Hepatic stellate cell (primary cell): ENCODE results near the gene ADCY9.

Source experiments
- DNase-seq: peaks from one replicate; pipeline ENCODE4 v3.0.0; 2011; ENCODE audit warnings: low spot score

The ADCY9 gene

DNA sequence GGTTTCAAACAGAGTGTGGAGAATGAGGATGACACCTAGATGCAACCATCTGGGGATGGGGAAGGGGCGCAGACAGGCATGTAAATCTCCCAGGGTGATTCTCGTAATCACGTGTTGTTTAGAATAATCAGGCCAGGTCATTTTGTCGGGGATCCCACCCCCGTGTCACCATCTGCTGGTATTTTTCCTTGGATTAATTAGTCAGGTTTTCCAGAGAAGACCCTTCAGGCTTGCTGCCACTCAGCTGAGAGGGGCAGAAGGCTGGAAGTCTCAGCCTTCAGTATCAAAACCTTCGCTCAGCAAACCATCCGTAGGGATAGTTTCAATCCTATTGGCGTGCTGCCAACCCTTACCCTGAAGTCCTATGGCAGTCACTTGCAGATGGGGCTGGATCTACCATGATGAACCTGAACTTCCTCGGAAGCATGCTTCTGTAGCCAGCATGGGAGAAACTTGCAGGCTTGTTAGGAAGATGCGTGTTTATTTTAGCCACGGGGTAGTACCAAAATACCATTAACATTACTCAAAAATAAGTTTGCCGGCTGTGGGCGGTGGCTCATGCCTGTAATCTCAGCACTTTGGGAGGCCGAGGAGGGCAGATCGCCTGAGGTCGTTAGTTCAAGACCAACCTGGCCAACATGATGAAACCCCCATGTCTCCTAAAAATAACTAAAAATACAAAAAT is 7.5 kb upstream of the ADCY9 start:
- peak; percentile 76 for DNase-seq

DNA sequence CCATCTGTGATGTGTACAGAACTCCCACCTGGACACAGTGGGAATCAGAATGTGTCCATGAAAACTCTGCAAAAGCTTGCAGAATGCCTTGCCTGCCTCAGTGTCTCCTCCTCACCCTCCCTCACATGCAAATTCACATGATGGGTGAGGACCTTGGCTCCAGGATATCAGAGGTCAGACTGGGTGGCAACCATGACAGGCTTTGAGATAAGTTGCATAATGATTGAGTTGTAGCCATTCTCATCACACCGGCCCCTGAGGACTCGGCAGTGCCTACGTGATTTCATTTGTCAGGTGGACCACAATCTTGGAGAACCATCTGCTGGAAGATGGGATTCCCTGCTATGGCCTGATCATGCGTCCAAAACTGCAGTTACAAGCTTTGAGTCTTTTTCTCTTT is 3.9 kb upstream of the ADCY9 start:
- DNase-seq, result no peak

DNA sequence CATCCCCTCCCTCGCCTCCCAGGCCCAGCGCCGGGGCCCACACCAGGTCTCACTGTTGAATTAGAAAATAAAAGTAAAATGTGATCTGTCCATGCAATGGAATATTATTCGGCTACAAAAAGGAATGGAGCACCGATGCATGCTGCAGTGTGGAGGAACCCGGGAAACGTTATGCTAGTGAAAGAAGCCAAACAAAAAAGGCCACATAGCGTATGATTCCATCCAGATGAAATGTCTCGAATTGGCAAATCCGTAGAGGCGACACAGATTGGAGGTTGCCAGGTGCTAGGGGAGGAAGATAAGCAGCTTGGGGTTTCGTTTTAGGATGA is 972 bp upstream of the ADCY9 start:
- no peak for DNase-seq

DNA sequence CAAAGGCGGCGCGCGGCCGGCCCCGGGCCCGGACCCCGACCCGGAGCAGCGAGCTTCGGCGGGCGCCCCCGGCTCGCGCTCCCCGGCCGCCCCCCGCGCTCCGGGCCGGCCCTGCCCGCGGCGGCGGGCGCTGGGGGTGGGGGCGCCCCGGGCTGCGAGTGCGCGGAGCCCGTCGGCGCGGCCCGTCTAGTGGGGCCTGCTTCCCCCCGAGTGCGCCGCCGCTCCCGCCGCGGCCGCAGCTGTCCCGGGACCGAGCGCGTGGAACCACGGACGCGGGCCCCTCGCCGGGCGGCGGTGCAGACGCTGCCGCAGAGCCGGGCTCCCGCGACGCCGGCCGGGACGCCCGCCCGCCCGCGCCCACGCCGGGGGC is 308 bp downstream of the ADCY9 start:
- DNase-seq, result no peak

DNA sequence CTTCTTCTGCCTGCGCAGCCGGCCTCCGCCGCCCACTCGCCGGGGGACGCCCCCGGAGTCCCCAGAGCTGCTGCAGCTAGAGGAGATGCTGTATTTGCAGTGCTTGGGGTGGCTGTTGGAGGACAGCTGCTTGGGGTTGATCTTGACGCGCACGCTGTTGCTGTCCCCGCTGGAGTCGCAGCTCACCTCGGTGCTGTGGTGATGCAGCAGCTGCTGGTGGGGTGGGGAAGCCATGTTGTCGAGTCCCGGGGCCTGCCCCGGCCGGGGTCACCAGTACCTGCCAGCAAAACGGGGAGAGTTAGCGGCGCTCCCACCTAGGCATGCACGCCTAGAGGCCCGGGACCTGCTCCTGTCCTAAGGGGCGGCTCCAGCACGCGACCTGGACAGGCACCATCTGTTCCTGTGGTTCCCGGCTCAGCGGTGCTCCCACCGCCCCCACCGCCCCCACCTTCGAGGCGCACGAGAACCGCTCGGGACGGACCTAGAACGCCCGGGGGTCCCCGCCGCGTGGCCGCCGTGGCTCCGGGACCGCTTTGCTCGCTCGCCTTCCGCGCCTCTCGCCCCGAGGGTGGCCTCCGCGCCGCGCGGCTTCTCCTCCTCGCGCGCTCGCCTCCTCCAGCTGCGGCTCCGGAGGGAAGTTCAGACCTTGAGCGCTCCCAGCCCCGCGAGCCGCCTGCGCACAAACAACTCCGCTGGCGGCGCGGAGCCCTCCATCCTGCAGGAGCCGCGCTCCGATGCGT is 863 bp downstream of the ADCY9 start:
- peak; percentile 86 for DNase-seq

DNA sequence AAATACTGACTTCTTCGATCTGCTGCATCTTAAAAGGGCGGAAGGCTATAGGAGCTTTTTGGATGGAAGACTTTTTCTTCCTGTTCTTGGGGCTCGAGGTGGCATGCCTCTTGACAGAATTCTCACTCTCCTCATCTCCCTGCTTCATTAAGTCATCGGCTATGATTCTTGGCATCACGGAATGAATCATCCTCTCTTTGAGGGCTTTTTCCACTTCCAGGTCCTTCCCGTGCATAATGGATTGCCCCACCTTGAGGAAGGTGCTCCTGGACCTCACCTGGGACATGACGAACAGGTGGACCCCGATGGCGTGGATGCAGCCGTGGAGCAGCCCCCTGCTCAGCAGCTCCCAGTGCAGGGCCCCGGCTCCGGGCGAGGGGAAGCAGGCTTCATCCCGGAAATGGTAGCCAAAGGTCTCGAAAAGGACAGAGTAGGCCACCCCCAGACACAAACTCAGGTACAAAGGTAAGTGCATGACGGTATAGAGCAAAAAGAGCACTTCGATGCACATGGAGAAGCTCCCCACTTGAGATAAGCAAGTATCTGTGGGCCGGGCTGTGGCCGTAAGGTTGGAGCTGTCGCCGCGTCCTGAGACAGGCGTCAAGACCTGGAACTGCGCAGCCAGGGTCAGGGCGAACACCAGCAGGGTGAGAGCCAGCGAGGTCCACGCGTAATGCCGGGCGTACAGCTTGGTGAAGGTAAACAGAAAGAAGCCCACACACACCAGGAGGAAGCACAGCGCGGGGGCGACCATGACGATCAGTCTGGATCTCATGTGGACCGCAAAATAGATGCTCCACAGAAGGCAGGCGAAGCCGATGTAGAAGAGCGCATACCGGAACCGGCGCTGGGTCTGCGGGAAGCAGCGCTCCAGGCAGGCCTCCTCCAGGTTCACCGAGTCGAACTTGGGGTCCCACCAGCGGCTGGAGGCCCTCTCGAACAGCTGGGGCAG is 1.7 kb downstream of the ADCY9 start:
- DNase-seq, result no peak

DNA sequence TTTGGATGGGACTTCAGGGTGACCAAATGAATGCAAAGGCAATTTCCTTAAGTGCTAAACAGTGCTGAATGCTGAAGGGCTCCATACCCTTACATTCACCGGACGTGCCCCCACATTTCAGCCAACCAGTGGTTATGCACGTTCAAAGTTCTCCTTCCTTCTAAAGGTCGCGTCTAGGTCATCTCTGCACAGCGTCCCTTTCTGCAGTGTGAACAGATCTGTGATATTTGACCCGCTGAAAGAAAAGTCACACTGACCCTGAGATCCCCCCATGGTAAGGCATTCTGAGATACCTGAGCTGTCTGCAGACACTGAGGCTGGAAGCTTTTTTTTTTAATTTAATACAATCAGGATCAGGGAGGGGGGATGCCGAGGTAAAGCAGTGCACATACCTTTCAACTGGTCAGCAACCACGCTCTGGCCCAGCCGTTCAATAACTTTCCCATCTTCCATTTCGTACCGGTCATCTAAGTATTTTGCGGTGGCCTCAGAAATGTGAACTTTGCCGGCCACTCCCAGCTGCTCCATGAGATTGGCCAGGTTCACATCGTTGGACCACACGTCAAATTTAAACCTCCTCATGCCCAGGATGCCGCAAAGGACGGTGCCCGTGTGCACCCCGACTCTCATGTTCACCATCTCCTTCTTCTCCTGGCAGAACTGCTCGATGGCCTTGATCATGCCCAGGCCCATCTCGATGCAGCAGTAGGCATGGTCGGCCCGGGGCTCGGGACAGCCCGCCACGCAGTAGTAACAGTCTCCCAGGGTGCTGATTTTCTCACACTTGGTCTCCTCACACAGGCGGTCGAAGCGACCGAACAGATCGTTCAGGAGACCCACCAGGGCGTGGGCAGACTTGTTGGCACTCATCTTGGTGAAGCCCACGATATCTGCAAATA is 2.6 kb downstream of the ADCY9 start:
- no peak for DNase-seq

DNA sequence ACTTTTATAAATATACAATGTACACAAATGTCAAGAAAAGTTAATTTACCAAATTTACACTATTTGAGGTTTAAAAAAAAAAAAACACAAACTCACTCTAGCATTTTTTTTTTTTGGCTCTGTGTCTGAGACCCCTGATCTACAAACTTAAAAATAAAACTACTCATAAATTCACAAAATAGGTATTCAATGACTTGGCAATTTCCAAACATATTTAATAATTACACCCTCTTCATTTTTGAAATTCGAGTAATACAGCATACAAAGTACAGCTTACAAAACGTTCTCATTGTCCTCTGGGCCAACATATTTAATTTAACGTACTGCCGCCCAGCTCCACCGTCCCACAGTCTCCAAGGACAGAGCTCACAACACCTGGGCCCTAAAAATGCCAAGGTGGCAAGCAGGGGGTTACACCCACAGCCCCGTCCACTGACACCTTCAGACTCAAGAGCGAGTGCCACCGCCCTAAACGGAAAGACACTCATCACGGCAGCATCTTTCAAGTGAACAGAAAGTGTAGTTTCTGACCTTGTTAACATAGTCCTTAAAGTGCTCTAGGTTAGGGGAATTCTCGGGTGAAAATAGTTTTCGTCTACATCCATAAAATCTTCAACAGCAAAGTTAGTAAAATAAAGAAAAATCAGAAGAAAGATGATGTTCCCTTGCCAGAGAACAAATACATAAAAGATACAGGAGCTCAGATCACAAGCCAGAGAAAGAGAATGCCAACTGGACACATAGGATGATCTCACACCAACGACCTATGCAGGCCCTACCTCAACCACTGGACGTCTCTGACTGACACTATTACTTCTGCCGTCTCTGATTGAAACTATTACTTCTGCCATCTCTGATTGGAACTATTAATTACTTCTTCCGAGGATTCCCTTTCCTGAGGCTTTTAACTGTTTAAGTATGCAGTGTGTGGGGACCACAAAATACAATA is 4.2 kb downstream of the ADCY9 start:
- DNase-seq, result no peak

DNA sequence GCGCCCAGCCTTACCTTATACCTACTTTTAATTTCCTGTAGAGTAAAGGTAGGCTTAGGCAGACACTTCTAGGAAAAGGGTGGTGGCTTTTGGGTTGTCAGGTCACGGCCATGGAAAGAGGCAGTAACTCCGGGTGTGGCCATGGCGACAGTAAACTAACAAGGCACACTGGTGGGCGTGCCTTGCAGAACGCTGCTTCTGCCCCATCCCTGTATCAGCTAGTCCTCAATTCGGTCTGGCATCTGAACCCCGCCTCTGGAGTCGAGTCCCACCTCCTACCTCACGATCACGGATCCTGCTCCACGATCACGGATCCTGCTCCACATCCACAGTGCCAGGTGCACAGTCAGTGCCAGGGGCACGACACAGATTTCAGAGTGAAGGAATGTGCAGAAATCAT is 5.6 kb downstream of the ADCY9 start:
- DNase-seq, result no peak

DNA sequence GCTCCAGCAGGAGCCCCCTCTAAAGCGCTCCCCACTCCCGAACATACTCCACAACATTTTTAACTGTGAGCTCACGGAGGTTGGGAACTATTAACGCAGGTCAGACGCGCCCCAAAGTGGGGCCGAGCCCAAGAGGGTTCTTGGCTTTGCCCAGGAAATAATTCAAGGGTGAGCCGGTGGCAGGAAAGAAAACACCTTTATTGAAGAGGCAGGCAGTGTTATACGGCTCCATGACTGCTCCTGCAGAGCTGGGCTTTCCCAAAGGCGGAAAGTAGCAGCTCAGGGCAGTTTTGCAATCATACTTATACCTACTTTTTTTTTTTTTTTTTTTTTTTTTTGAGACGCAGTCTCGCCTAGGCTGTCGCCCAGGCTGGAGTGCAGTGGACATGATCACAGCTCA is 6.2 kb downstream of the ADCY9 start:
- no peak for DNase-seq

DNA sequence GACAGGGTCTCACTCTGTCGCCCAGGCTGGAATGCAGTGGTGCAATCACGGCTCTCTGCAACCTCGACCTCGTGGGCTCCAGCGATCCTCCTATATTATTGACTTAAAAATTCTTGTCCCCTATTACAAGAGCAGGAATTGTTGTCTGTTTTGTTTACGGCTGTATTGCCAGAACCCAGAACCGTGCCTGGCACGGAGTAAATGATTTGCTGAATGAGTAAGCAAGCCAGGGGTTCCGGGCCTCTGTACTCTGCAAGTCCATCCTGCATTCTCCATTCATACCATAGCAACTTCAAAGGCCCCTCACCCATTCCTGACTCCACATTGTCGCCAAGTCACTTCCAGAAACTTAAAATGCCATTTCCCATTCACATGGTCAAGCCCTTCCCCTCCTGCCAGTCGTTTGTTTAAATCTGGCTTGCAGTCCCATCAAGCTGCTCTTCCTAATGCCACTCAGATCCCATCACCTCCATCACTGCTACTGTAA is 6.9 kb downstream of the ADCY9 start:
- DNase-seq, result no peak

DNA sequence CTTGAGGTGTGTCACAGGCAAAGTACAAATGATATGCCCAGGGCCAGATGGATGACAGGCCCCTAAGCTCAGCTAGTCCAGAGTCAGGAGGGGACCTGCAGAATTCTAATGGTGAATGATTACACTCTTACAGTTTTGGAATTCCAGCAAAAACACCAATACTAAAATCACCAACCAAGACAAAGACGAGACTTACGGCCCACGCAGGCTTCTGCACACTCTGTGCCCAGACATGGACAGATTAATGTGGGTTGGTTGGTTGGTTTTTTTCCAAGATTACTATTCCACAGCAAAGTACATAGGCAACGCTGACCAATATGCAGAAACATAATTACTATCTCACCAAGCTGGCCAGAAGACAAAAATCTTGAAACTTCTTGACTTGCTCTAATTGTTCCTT is 9.7 kb downstream of the ADCY9 start:
- no peak for DNase-seq

DNA sequence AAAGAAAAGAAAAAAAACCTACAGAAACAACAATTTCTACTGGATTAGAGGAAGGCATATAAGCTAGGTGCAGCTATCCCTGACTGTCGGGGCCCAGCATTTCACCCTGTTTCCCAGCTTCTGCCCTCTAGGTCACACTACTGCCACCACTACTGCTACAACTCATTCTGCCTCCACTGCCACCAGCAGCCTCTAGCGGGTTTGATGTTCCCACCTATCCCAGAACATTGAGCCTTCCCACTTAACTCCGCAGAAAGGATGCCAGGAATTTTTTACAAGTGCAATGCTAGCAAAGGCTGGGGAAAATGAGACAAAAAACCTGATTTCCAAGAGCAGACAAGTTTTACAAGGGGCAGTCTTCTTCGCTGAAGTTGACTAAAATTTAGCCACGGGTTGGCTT is 10.4 kb downstream of the ADCY9 start:
- DNase-seq, result no peak

DNA sequence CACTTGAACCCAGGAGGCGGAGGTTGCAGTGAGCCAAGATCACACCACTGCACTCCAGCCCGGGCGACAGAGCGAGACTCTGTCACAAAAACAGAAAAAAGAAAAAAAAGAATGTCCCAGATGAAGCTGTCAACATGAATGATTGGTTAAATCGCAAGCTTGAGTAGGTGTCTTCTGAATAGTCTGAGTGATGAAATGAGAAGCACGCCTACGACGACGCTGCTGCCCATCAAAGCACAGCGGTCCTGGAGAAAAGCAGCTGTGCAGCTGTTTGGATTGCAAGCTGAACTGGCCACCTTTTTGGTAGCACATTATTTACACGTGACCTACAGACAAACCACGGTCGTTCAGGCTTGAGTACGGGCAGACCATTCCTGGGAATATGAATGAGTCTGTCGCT is 12.5 kb downstream of the ADCY9 start:
- DNase-seq, result no peak

DNA sequence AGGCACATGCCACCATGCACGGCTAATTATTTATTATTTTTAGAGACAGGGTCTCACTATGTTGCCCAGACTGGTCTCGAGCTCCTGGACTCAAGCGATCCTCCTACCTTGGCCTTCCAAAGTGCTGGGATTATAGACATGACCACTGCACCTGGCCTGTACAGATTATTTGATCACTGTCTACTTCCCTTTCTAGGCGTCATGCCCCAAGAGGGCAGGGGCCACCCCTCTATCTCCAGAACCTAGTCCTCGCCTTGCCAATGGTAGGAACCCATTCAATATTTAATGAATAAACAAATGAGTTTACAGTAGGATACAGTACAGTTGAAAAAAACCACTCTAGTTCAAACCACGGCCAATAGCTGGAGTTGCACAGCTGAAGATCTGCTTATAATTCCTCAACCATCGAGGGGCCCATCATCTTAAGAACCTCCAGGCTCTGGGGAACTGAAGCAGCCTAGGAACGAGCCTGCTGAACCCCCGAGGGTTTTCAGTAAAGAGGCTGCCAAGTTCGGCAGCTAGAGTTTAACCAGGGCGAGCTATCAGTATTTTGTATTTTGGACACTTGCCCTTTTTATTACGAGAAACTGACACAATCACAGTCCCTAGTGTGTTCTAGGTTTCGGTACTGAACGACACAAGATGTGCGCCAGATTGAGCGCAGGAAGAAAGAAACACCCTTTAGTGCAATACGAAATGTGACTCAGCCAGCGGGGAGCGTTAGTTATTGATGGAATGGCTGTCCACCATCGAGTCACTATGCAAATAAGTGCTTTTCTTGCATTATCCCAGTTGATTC is 14.6 kb downstream of the ADCY9 start:
- peak; percentile 60 for DNase-seq

DNA sequence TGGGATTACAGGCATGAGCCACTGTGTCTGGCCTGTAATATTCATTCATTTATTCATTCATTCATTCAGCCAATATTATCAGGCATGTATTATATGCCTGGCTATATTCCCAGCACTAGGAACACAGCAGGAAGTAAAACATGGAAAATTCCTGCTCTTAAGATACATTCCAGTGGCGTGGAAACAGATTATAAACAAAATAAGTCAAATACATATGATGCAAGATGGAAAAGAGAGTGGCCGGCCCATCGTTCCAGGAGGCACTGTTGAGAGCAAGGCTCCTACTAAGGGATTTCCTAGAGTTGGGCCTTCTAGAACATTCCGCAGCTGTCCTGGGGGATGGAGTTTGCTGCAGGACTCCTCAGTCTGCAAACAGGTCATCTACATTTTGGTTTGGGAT is 17.7 kb downstream of the ADCY9 start:
- no peak for DNase-seq

DNA sequence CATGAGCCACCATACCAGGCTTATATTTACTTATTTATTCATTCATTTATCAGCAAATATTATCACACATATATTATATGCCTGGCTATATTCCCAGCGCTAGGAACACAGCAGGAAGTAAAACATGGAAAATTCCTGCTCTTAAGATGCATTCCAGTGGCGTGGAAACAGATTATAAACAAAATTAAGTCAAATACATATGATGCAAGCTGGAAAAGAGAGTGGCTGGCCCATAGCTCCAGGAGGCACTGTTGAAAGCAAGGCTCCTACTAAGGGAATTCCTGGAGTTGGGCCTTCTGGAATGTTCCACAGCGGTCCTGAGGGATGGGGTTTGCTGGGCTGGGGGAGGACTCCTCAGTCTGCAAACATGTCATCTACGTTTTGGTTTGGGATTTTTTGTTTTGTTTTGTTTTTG is 18.4 kb downstream of the ADCY9 start:
- no peak for DNase-seq

DNA sequence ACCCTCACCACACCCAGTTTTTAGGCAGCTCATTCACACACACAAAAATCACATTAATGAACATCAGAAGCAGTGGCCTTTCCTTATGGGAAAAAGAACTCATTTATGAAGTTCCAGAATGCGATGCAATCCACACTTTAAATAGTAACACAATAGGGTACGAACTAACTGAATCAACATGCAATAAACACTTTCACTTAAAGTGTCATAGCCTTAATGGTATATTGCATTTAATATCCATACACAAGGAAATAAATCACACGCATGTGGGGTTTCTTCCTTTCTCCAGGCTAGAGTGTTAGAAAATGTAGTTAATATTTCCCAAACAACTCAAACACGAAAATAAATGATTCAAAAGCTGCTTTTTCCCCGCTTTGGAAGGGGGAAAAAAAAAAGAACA is 19.7 kb downstream of the ADCY9 start:
- DNase-seq, result no peak

DNA sequence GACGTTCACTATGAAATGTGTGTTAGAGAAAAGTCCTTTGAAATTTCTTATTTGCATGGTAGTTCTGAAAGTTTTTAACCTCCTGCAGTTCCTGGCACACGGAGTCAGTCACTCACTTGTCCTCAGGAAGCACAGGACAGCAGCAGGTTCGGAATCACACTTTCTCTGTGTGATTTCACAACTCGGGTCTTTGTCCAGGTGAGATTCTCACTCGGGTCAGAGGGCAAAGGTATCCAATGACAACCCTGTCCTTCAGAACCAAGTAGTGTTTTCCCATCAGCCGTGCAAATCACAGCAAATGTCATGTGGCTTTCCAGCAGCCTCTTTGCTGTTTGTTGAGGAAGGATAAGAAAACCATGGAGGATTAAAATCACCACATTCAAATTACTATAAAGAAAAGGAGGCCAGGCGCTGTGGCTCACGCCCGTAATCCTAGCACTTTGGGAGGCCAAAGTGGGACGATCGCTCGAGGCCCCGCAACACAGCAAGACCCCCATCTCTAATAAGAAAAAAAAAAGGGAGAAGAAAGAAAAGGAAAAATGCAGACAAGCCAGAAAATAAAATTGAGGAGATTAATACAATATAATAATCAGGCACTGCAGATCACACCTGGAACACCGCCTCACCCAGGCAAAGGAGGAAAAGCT is 22.0 kb downstream of the ADCY9 start:
- no peak for DNase-seq
